ENCODE measurements around the gene NPBWR2. TPM values are rescaled to one million over a fixed set of nuclear protein-coding genes. Genes with fewer than 3 reads are reported as not detected.

The NPBWR2 gene
- total and polyA plus RNA-seq, 9 of the 15 experiments (the other 6 are each of a cell fraction or from before 2014, with no cell fraction given): not detected

Small RNA genes within 50 kb of the gene (microRNA-seq; reads per million reads assigned to microRNA genes)
- not detected for gene MIR6813 (ENCODE audit: borderline microRNAs expressed)

Small RNA genes within 50 kb of the gene (small RNA-seq; reads per million reads assigned to genes)
- not detected for gene AL355803.1
- gene MIR6813: not detected

Other genes with a start within 250 kb of the NPBWR2 start
Only the 7 nearest of the 15 such genes appear.
- 0.59 and 0.73 TPM in 2 replicates for gene C20orf204, start 71.4 kb downstream of the NPBWR2 start, total RNA-seq (2014; rRNA removed)
- gene C20orf204, start 71.4 kb downstream of the NPBWR2 start, total RNA-seq (2014; rRNA removed; fragmentation: Illumina TruSeq; extraction: Trizol): 0.10 and 0.22 TPM in 2 replicates
- gene C20orf204, start 71.4 kb downstream of the NPBWR2 start, total RNA-seq (2015; rRNA removed; fragmentation: Illumina TruSeq; extraction: Trizol): 0.36 and 0.45 TPM in 2 replicates
- gene C20orf204, start 71.4 kb downstream of the NPBWR2 start, total RNA-seq (2021): 0.67 and 1.1 TPM in 2 replicates
- 0.11 and 0.22 TPM in 2 replicates for gene C20orf204, start 71.4 kb downstream of the NPBWR2 start, polyA plus RNA-seq (2011; rRNA removed)
- gene C20orf204, start 71.4 kb downstream of the NPBWR2 start, polyA plus RNA-seq (2014; fragmentation: Illumina TruSeq; extraction: Trizol): 0.11 and 0.16 TPM in 2 replicates
- not detected for gene C20orf204, start 71.4 kb downstream of the NPBWR2 start, polyA plus RNA-seq (2014; fragmentation: Nextera tagmentation; extraction: Ambion mirVana)
- 0.94 and 1.6 TPM in 2 replicates for gene C20orf204, start 71.4 kb downstream of the NPBWR2 start, polyA plus RNA-seq (2014; rRNA removed)
- 2.7 and 6.2 TPM in 2 replicates for gene SOX18, start 57.9 kb downstream of the NPBWR2 start, total RNA-seq (2014; rRNA removed)
- gene SOX18, start 57.9 kb downstream of the NPBWR2 start, total RNA-seq (2014; rRNA removed; fragmentation: Illumina TruSeq; extraction: Trizol): 0.13 and 0.15 TPM in 2 replicates
- gene SOX18, start 57.9 kb downstream of the NPBWR2 start, total RNA-seq (2015; rRNA removed; fragmentation: Illumina TruSeq; extraction: Trizol): 0.76 and 0.94 TPM in 2 replicates
- 19.8 and 20.4 TPM in 2 replicates for gene SOX18, start 57.9 kb downstream of the NPBWR2 start, total RNA-seq (2021)
- 0.33 and 0.47 TPM in 2 replicates for gene SOX18, start 57.9 kb downstream of the NPBWR2 start, polyA plus RNA-seq (2011; rRNA removed)
- 0.21 and 0.78 TPM in 2 replicates for gene SOX18, start 57.9 kb downstream of the NPBWR2 start, polyA plus RNA-seq (2014; fragmentation: Illumina TruSeq; extraction: Trizol)
- gene SOX18, start 57.9 kb downstream of the NPBWR2 start, polyA plus RNA-seq (2014; fragmentation: Nextera tagmentation; extraction: Ambion mirVana): under 1 TPM; 0.20 to 0.23 TPM
- 4.4 and 6.8 TPM in 2 replicates for gene SOX18, start 57.9 kb downstream of the NPBWR2 start, polyA plus RNA-seq (2014; rRNA removed)
- gene TCEA2, start 44.4 kb downstream of the NPBWR2 start, total RNA-seq (2014; rRNA removed): 5.4 and 7.8 TPM in 2 replicates
- 3.0 and 3.6 TPM in 2 replicates for gene TCEA2, start 44.4 kb downstream of the NPBWR2 start, total RNA-seq (2014; rRNA removed; fragmentation: Illumina TruSeq; extraction: Trizol)
- gene TCEA2, start 44.4 kb downstream of the NPBWR2 start, total RNA-seq (2015; rRNA removed; fragmentation: Illumina TruSeq; extraction: Trizol): 6.4 and 6.9 TPM in 2 replicates
- 18.7 and 28.7 TPM in 2 replicates for gene TCEA2, start 44.4 kb downstream of the NPBWR2 start, total RNA-seq (2021)
- 8.6 and 14.0 TPM in 2 replicates for gene TCEA2, start 44.4 kb downstream of the NPBWR2 start, polyA plus RNA-seq (2011; rRNA removed)
- 5.0 and 8.5 TPM in 2 replicates for gene TCEA2, start 44.4 kb downstream of the NPBWR2 start, polyA plus RNA-seq (2014; fragmentation: Illumina TruSeq; extraction: Trizol)
- 1 to 10 TPM; 1.4 to 1.9 TPM for gene TCEA2, start 44.4 kb downstream of the NPBWR2 start, polyA plus RNA-seq (2014; fragmentation: Nextera tagmentation; extraction: Ambion mirVana)
- 8.0 and 10.0 TPM in 2 replicates for gene TCEA2, start 44.4 kb downstream of the NPBWR2 start, polyA plus RNA-seq (2014; rRNA removed)
- gene RGS19, start 28.0 kb downstream of the NPBWR2 start, total RNA-seq (2014; rRNA removed): 23.7 and 26.9 TPM in 2 replicates
- gene RGS19, start 28.0 kb downstream of the NPBWR2 start, total RNA-seq (2014; rRNA removed; fragmentation: Illumina TruSeq; extraction: Trizol): 3.2 and 3.3 TPM in 2 replicates
- 14.3 and 14.6 TPM in 2 replicates for gene RGS19, start 28.0 kb downstream of the NPBWR2 start, total RNA-seq (2015; rRNA removed; fragmentation: Illumina TruSeq; extraction: Trizol)
- 20.7 and 21.0 TPM in 2 replicates for gene RGS19, start 28.0 kb downstream of the NPBWR2 start, total RNA-seq (2021)
- 14.7 and 23.9 TPM in 2 replicates for gene RGS19, start 28.0 kb downstream of the NPBWR2 start, polyA plus RNA-seq (2011; rRNA removed)
- gene RGS19, start 28.0 kb downstream of the NPBWR2 start, polyA plus RNA-seq (2014; fragmentation: Illumina TruSeq; extraction: Trizol): 5.2 and 11.0 TPM in 2 replicates
- gene RGS19, start 28.0 kb downstream of the NPBWR2 start, polyA plus RNA-seq (2014; fragmentation: Nextera tagmentation; extraction: Ambion mirVana): under 1 TPM; 0.41 to 0.98 TPM
- 21.9 and 23.4 TPM in 2 replicates for gene RGS19, start 28.0 kb downstream of the NPBWR2 start, polyA plus RNA-seq (2014; rRNA removed)
- gene OPRL1, start 27.5 kb downstream of the NPBWR2 start, total RNA-seq (2014; rRNA removed): 0.09 and 0.37 TPM in 2 replicates
- 0.07 TPM in 1 of 2 replicates, not detected in the other for gene OPRL1, start 27.5 kb downstream of the NPBWR2 start, total RNA-seq (2014; rRNA removed; fragmentation: Illumina TruSeq; extraction: Trizol)
- 0.14 and 0.15 TPM in 2 replicates for gene OPRL1, start 27.5 kb downstream of the NPBWR2 start, total RNA-seq (2015; rRNA removed; fragmentation: Illumina TruSeq; extraction: Trizol)
- gene OPRL1, start 27.5 kb downstream of the NPBWR2 start, total RNA-seq (2021): 0.22 and 0.33 TPM in 2 replicates
- gene OPRL1, start 27.5 kb downstream of the NPBWR2 start, polyA plus RNA-seq (2011; rRNA removed): 0.17 and 0.64 TPM in 2 replicates
- gene OPRL1, start 27.5 kb downstream of the NPBWR2 start, polyA plus RNA-seq (2014; fragmentation: Illumina TruSeq; extraction: Trizol): 0.06 and 0.11 TPM in 2 replicates
- gene OPRL1, start 27.5 kb downstream of the NPBWR2 start, polyA plus RNA-seq (2014; fragmentation: Nextera tagmentation; extraction: Ambion mirVana): not detected
- 0.04 and 0.11 TPM in 2 replicates for gene OPRL1, start 27.5 kb downstream of the NPBWR2 start, polyA plus RNA-seq (2014; rRNA removed)
- gene LKAAEAR1, start 23.2 kb downstream of the NPBWR2 start, total RNA-seq (2014; rRNA removed): not detected in 2 replicates
- not detected in 2 replicates for gene LKAAEAR1, start 23.2 kb downstream of the NPBWR2 start, total RNA-seq (2014; rRNA removed; fragmentation: Illumina TruSeq; extraction: Trizol)
- gene LKAAEAR1, start 23.2 kb downstream of the NPBWR2 start, total RNA-seq (2015; rRNA removed; fragmentation: Illumina TruSeq; extraction: Trizol): not detected in 2 replicates
- not detected in 2 replicates for gene LKAAEAR1, start 23.2 kb downstream of the NPBWR2 start, total RNA-seq (2021)
- not detected in 2 replicates for gene LKAAEAR1, start 23.2 kb downstream of the NPBWR2 start, polyA plus RNA-seq (2011; rRNA removed)
- not detected in 2 replicates for gene LKAAEAR1, start 23.2 kb downstream of the NPBWR2 start, polyA plus RNA-seq (2014; fragmentation: Illumina TruSeq; extraction: Trizol)
- gene LKAAEAR1, start 23.2 kb downstream of the NPBWR2 start, polyA plus RNA-seq (2014; fragmentation: Nextera tagmentation; extraction: Ambion mirVana): not detected
- gene LKAAEAR1, start 23.2 kb downstream of the NPBWR2 start, polyA plus RNA-seq (2014; rRNA removed): not detected in 2 replicates
- gene MYT1, start 56.9 kb upstream of the NPBWR2 start, total RNA-seq (2014; rRNA removed): 0.12 TPM in 1 of 2 replicates, not detected in the other
- 0.04 TPM in 1 of 2 replicates, not detected in the other for gene MYT1, start 56.9 kb upstream of the NPBWR2 start, total RNA-seq (2014; rRNA removed; fragmentation: Illumina TruSeq; extraction: Trizol)
- not detected in 2 replicates for gene MYT1, start 56.9 kb upstream of the NPBWR2 start, total RNA-seq (2015; rRNA removed; fragmentation: Illumina TruSeq; extraction: Trizol)
- gene MYT1, start 56.9 kb upstream of the NPBWR2 start, total RNA-seq (2021): 0.02 TPM in 1 of 2 replicates, not detected in the other
- 0.10 and 0.12 TPM in 2 replicates for gene MYT1, start 56.9 kb upstream of the NPBWR2 start, polyA plus RNA-seq (2011; rRNA removed)
- 0.12 TPM in 1 of 2 replicates, not detected in the other for gene MYT1, start 56.9 kb upstream of the NPBWR2 start, polyA plus RNA-seq (2014; fragmentation: Illumina TruSeq; extraction: Trizol)
- gene MYT1, start 56.9 kb upstream of the NPBWR2 start, polyA plus RNA-seq (2014; fragmentation: Nextera tagmentation; extraction: Ambion mirVana): under 1 TPM in 1 of 2 experiments, not detected in 1; 0.06 TPM
- gene MYT1, start 56.9 kb upstream of the NPBWR2 start, polyA plus RNA-seq (2014; rRNA removed): 0.05 TPM in 1 of 2 replicates, not detected in the other